ENCODE data around the gene DDX27. TPM values are rescaled to one million over a fixed set of nuclear protein-coding genes. Genes with fewer than 3 reads are reported as not detected.
"Not testable (repeated sequence)": the region's sequence is repeated elsewhere in the genome, so short reads cannot be mapped to it uniquely, and the experiment has no call there.

DDX27 gene
- total RNA-seq, 1 donor from 2014 or later: 23.3 TPM

DNA sequence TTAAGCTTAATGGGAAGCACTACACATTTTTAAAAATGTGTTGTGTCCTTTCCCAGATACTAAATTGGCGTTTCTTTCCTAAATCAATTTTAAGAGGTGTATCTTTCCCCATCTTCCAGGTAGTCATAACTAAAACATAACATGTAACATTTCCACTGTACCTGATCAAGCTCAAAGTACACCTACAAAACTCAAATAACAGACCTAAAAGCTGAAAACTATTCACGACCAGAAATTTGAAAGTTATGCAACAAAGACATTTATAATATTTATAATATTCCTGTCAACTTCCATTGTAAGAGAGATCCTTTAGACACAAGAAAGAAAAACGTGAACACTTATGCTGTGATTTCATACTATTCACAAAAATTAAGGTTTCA, 34.5 kb upstream of the DDX27 start:
- Mint-ChIP-seq H3K27me3 (ENCODE audit: low read depth) (no peaks in the 10 kb centered on the region), H3K9me3 (ENCODE audit: low read depth) (no peaks in the 10 kb centered on the region), H3K27ac (ENCODE audit: unreplicated experiment) (no peak overlapping the region), H3K36me3 (ENCODE audit: low read depth) (no peaks in the 10 kb centered on the region), H3K4me3 (ENCODE audit: unreplicated experiment) (no peak overlapping the region), H3K4me1 (ENCODE audit: low read depth) (peaks cover 53% of the 10 kb centered on the region)
- TF ChIP-seq, protein P1, sequence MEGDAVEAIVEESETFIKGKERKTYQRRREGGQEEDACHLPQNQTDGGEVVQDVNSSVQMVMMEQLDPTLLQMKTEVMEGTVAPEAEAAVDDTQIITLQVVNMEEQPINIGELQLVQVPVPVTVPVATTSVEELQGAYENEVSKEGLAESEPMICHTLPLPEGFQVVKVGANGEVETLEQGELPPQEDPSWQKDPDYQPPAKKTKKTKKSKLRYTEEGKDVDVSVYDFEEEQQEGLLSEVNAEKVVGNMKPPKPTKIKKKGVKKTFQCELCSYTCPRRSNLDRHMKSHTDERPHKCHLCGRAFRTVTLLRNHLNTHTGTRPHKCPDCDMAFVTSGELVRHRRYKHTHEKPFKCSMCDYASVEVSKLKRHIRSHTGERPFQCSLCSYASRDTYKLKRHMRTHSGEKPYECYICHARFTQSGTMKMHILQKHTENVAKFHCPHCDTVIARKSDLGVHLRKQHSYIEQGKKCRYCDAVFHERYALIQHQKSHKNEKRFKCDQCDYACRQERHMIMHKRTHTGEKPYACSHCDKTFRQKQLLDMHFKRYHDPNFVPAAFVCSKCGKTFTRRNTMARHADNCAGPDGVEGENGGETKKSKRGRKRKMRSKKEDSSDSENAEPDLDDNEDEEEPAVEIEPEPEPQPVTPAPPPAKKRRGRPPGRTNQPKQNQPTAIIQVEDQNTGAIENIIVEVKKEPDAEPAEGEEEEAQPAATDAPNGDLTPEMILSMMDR (IDR thresholded peaks at IDR 0.05): no peak
- DNase-seq (ENCODE audit: low spot score): no peak

DNA sequence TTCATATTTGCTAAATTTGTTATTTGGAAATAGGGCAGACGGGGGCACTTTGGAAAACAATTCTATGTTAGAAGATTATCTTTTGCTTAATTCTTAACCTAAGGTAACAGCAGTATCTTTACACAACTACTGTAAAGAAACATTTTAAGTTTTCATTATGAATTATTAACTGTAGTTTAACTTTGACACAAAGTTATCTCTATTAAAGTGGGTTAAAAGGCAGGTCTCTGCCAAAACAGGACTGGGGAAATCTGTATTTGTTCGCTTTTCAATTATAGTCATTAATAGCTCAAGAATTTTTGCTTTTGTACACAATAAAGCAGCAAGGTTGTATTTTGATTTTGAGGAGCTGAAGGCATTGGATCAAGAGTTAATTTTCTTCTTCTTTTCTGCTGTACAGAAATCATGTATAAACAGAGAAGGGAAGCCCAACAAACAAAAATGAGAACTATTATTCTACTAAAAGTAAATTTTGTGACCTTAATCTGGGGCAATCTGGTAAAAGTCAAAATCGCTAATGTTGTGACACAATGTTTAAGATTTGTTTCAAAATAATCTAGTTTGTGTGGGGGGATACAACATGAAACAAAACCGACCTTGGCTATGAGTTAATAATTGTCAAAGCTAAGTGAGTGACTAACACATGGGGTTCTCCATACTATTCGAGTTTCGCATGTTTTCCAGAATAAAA, 34.0 kb upstream of the DDX27 start:
- TF ChIP-seq, protein P1 (IDR thresholded peaks at IDR 0.05): no peak
- H3K4me3 Mint-ChIP-seq (ENCODE audit: unreplicated experiment): no peak overlapping the region
- H3K36me3 Mint-ChIP-seq (ENCODE audit: low read depth): no peaks in the 10 kb centered on the region
- H3K4me1 Mint-ChIP-seq (ENCODE audit: low read depth): peaks cover 48% of the 10 kb centered on the region
- H3K27ac Mint-ChIP-seq (ENCODE audit: unreplicated experiment): peak overlapping the region; percentile 64
- no peaks in the 10 kb centered on the region for H3K27me3 Mint-ChIP-seq (ENCODE audit: low read depth)
- DNase-seq (ENCODE audit: low spot score): no peak
- H3K9me3 Mint-ChIP-seq (ENCODE audit: low read depth): no peaks in the 10 kb centered on the region

DNA sequence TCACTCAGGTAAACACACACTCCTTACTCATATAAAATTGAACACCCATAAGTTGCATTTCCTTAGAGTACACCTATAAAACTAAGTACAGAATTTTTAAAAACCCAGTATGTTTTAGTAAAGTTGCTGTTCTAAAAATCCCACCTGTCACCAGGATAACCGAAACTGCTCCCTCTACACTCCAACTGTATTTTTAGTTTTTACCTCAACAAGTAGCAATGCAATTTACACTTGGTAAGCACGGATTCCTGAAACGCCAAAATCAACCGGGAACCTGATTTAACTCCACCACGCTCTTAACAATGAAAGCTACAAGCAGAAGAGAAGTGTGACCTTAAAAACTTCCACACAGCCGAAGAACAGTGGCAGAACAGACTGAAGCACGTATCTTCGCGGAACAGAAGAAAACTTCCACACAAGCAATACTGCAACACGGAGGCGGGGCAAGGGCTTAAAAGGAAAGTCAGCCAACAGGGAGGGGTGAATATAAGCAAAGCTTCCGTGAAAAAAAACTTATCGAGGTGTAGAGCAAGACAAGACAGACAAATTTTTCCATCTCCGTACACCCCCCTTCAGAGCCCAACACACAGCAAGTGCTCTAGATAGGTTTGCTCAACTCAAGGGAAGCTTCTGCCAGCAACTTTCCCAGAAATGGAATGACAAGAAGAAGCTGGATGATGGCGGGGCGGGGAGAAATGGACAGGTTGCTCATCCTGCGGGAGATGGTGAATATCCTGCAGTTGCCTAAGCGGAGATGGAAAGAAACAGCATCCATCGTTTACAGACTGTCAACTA, 32.5 kb upstream of the DDX27 start:
- Mint-ChIP-seq H3K36me3 (ENCODE audit: low read depth) (no peaks in the 10 kb centered on the region), H3K9me3 (ENCODE audit: low read depth) (no peaks in the 10 kb centered on the region), H3K27ac (ENCODE audit: unreplicated experiment) (peak overlapping the region; percentile 78), H3K4me3 (ENCODE audit: unreplicated experiment) (peak overlapping the region; percentile 74), H3K4me1 (ENCODE audit: low read depth) (peaks cover 41% of the 10 kb centered on the region), H3K27me3 (ENCODE audit: low read depth) (no peaks in the 10 kb centered on the region)
- TF ChIP-seq, protein P1 (IDR thresholded peaks at IDR 0.05): peak; percentile 41
- DNase-seq (ENCODE audit: low spot score): peak; percentile 46

DNA sequence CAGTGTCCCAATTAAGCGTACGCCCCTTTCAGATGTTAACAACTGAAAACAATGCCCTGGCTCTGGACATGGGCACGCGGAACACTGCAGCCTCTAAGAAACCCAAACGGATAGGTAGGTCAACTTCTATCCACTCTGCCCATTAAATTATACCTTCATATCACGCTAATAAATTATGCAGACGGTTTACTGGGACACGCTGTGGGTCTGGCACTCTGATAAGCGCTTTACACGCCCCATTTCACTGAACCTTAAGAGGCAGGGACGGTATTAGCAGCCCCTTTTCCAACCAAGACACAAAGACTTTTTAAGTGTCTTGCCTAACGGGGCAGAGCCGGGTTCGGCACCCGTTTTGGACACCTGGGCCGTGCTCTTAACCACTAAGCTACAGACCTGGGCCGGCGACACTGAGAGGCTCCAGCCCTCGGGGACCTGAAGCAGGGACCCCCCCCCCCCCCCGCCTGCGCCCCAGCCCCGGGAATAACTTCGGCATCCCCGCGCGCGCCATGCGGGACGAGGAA, 31.8 kb upstream of the DDX27 start:
- Mint-ChIP-seq H3K27me3 (ENCODE audit: low read depth) (no peaks in the 10 kb centered on the region), H3K4me1 (ENCODE audit: low read depth) (peaks cover 38% of the 10 kb centered on the region), H3K4me3 (ENCODE audit: unreplicated experiment) (peak overlapping the region; percentile 74), H3K27ac (ENCODE audit: unreplicated experiment) (peak overlapping the region; percentile 78), H3K9me3 (ENCODE audit: low read depth) (no peaks in the 10 kb centered on the region), H3K36me3 (ENCODE audit: low read depth) (no peaks in the 10 kb centered on the region)
- peak; percentile 49 for DNase-seq (ENCODE audit: low spot score)
- TF ChIP-seq, protein P1 (IDR thresholded peaks at IDR 0.05): no peak

DNA sequence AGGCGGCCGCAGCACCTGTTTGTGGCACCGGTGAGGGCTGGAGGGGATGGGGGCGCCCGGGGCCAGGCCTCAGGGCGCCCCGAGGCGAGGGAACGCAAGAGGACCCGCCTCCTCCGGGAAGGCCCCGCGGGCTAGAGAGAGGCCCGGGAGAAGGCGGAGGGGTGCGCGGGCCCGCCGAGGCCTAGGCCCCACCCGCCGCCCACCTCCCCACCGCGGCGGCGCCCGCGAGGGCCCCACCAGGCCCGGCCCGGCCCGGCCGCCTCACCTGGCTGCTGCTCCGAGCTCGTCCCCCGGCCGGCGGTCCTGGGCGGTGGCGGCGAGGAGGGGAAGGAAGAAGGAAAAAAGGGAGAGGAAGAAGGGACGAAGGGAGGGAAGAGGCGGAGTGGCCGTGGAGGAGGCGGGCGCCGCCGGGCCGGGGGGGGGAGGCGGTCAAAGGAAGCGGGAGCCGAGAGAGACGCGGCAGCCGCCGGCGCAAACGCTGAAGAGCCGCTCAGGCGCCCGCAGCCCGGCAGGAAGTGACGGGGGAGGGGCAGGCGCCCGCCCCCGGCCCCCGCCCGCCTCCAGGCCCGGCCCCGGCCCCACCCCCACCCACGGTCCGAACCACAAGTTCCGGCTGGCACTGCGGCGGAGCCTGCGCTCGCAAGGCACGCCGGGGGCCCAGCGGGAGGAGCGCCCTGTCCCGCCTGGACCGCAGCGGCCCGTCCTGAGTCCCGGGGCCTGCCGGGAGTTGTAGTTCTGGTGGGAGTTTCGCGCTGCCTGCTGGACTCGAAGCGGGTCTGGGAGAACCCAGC, 31.2 kb upstream of the DDX27 start, which contains the start of gene STAU1:
Gene STAU1, minus strand, starts transcription at position 484 of the 791 bp plus-strand sequence. CDS start 22,133 bp downstream, outside the sequence.
- TF ChIP-seq, protein P1 (IDR thresholded peaks at IDR 0.05): no peak
- Mint-ChIP-seq H3K36me3 (ENCODE audit: low read depth) (no peaks in the 10 kb centered on the region), H3K9me3 (ENCODE audit: low read depth) (no peaks in the 10 kb centered on the region), H3K27me3 (ENCODE audit: low read depth) (no peaks in the 10 kb centered on the region), H3K27ac (ENCODE audit: unreplicated experiment) (peak within 1 kb of the TSS; percentile 88), H3K4me3 (ENCODE audit: unreplicated experiment) (peak within 1 kb of the TSS; percentile 78), H3K4me1 (ENCODE audit: low read depth) (peaks cover 32% of the 10 kb centered on the region)
- peak; percentile 99 for DNase-seq (ENCODE audit: low spot score)

DNA sequence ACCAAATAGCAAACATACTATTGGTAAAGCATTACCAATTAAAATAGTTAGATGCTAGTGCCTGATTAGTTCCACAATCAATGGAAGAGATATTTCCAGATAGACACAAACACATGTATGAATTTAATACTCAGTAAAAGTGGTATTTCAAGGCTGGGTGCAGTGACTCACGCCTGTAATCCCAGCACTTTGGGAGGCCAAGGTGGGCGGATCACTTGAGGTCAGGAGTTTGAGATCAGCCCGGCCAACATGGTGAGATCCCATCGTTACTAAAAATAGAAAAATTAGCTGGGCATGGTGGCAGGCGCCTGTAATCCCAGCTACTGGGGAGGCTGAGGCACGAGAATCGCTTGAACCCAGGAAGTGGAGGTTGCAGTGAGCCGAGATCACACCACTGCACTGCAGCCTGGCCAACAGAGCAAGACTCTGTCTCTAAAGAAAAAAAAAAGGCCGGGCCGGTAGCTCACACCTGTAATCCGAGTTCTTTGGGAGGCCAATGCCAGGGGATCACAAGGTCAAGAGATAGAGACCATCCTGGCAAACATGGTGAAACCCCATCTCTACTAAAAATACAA, 26.2 kb upstream of the DDX27 start:
- H3K4me3 Mint-ChIP-seq (ENCODE audit: unreplicated experiment); H3K9me3 Mint-ChIP-seq (ENCODE audit: low read depth); H3K27ac Mint-ChIP-seq (ENCODE audit: unreplicated experiment); H3K27me3 Mint-ChIP-seq (ENCODE audit: low read depth); DNase-seq (ENCODE audit: low spot score); H3K4me1 Mint-ChIP-seq (ENCODE audit: low read depth); H3K36me3 Mint-ChIP-seq (ENCODE audit: low read depth): not testable (repeated sequence)
